Effector memory CD4-positive, alpha-beta T cell (primary cell): ENCODE results near the gene CLEC18B.
"Not testable (repeated sequence)": the region's sequence is repeated elsewhere in the genome, so short reads cannot be mapped to it uniquely, and the experiment has no call there.

Source experiments
- DNase-seq, 3 donors: peaks; one replicate each; pipeline ENCODE4 v3.0.0-alpha.2; 2020
- H3K27ac ChIP-seq: 2 replicates; pipeline ENCODE4 v1.7.0; 2013; ENCODE audit warnings: mild to moderate bottlenecking, low read length, moderate library complexity; ENCODE audit not compliant: insufficient read depth, poor library complexity, severe bottlenecking
- H3K27me3 ChIP-seq: replicated peaks from 2 replicates; pipeline ENCODE4 v1.7.0; 2013; ENCODE audit warnings: mild to moderate bottlenecking, low read length; ENCODE audit not compliant: insufficient read depth, control insufficient read depth, poor library complexity, severe bottlenecking
- H3K36me3 ChIP-seq: 2 replicates; pipeline ENCODE4 v1.7.0; 2013; ENCODE audit warnings: mild to moderate bottlenecking, low read length, moderate library complexity; ENCODE audit not compliant: control insufficient read depth, insufficient read depth
- H3K4me1 ChIP-seq: 2 replicates; pipeline ENCODE4 v1.7.0; 2013; ENCODE audit warnings: low read length, mild to moderate bottlenecking; ENCODE audit not compliant: control insufficient read depth, insufficient read depth, poor library complexity, severe bottlenecking
- H3K4me3 ChIP-seq: 2 replicates; pipeline ENCODE4 v1.7.0; 2013; ENCODE audit warnings: low read length, low read depth, mild to moderate bottlenecking; ENCODE audit not compliant: insufficient read depth, poor library complexity, severe bottlenecking
- H3K9me3 ChIP-seq: 2 replicates; pipeline ENCODE4 v1.7.0; 2013; ENCODE audit warnings: mild to moderate bottlenecking, low read length, moderate library complexity; ENCODE audit not compliant: control insufficient read depth

Gene CLEC18B

DNA sequence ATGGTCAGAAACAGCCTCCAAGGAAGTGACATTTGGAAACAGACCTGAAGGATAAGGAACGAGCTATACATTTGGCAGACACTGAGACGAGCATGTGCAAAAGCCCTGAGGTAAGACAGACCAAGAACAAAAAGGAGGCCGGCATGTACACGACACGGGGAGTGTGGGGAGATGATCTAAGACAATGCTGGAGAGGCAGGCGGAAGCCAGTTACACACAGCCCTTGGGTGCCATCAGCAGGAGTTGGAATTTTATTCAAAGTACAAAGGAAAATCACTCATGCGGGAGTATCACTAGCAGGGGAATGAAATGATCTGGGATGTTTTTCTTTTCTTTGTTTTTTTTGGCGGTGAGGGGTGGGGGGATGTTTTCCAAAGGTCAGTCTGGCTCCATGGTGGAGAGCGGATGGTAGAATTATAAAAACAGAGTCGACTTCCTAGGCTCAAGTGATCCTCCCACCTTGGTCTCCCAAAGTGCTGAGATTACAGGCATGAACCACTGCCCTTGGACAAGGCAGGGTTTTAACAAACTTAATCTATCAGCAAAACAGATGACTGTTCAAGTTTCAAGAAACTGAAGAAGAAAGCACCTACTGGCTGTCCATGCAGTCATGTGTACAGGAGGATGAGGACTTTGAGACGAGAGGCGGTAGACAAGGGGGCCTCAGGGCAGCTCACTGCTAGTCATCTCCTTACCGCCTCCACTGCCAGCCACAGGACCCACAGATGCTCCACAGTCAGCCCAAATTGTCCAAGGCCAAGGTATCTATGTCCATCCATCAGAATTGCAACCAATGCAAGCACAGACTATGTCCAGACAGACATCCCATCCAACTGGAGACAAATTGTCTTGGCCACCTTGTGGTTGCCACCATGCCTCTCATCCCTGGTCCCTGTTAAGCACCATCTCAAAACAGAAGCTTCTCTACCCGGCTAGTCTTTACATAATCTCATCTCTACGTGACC is 59.4 kb downstream of the CLEC18B start:
- not testable (repeated sequence) for DNase-seq, H3K27ac ChIP-seq, H3K36me3 ChIP-seq, H3K9me3 ChIP-seq, H3K4me1 ChIP-seq, H3K27me3 ChIP-seq, H3K4me3 ChIP-seq
